PFSK-1 (cell line): ENCODE results near the gene ETNK1.

Experiments
- FOXP2 ChIP-seq: optimal IDR thresholded peaks from 2 replicates; pipeline ENCODE3; 2011; ENCODE audit warnings: borderline replicate concordance, control low read depth, inconsistent platforms; ENCODE audit not compliant: insufficient read depth; ENCODE audit errors: extremely low read length, extremely low read depth
- POLR2AphosphoS5 ChIP-seq: IDR thresholded peaks from 2 replicates; pipeline ENCODE4 v1.6.1; 2012; ENCODE audit warnings: low read depth, mild to moderate bottlenecking, control low read depth, low read length, moderate library complexity
- SIN3A ChIP-seq: IDR thresholded peaks from 2 replicates; pipeline ENCODE4 v1.6.1; 2012; ENCODE audit warnings: mild to moderate bottlenecking, low read length, moderate library complexity, borderline replicate concordance; ENCODE audit not compliant: insufficient read depth
- TAF1 ChIP-seq: IDR thresholded peaks from 2 replicates; pipeline ENCODE4 v1.6.1; 2012; ENCODE audit warnings: low read length, control low read depth, borderline replicate concordance; ENCODE audit not compliant: insufficient read depth
- TF ChIP-seq, protein P1 (sequence below), 2 experiments: IDR thresholded peaks; 2 replicates each; pipeline versions ENCODE4 v1.6.1 to v1.8.0; 2011 to 2012; ENCODE audit warnings: low read depth in 2 of 2, low read length in 2 of 2, control low read depth in 1 of 2, inconsistent platforms in 1 of 2, mild to moderate bottlenecking in 1 of 2, moderate library complexity in 1 of 2; ENCODE audit not compliant: insufficient read depth in 1 of 2

The ETNK1 gene

GRCh38 chr12:22641353-22642053 is 16.5 kb downstream of the ETNK1 start:
- TF ChIP-seq SIN3A (no peak), TAF1 (no peak), POLR2AphosphoS5 (no peak), FOXP2 (no peak)
- TF ChIP-seq, protein P1, sequence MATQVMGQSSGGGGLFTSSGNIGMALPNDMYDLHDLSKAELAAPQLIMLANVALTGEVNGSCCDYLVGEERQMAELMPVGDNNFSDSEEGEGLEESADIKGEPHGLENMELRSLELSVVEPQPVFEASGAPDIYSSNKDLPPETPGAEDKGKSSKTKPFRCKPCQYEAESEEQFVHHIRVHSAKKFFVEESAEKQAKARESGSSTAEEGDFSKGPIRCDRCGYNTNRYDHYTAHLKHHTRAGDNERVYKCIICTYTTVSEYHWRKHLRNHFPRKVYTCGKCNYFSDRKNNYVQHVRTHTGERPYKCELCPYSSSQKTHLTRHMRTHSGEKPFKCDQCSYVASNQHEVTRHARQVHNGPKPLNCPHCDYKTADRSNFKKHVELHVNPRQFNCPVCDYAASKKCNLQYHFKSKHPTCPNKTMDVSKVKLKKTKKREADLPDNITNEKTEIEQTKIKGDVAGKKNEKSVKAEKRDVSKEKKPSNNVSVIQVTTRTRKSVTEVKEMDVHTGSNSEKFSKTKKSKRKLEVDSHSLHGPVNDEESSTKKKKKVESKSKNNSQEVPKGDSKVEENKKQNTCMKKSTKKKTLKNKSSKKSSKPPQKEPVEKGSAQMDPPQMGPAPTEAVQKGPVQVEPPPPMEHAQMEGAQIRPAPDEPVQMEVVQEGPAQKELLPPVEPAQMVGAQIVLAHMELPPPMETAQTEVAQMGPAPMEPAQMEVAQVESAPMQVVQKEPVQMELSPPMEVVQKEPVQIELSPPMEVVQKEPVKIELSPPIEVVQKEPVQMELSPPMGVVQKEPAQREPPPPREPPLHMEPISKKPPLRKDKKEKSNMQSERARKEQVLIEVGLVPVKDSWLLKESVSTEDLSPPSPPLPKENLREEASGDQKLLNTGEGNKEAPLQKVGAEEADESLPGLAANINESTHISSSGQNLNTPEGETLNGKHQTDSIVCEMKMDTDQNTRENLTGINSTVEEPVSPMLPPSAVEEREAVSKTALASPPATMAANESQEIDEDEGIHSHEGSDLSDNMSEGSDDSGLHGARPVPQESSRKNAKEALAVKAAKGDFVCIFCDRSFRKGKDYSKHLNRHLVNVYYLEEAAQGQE (IDR thresholded peaks at IDR 0.05; ENCODE audit: insufficient read depth in 1 of 2, low read depth in 2 of 2, low read length in 2 of 2), result no peak

DNA sequence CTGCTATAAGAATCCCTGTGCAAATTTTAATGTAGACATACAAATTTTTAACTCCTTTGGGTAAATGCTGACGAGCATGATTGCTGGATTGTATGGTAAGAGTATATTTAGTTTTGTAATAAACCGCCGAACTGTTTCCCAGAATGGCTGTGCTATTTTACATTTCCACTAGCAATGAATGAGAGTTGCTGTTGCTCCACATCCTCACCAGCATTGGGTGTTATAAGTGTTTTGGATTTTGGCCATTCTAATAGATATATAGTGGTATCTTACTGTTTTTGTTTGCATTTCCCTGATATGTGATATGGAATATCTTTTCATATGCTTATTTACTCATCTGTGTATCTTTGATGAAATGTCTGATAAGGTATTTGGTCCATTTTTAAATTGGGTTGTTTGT is 23.7 kb downstream of the ETNK1 start:
- TF ChIP-seq TAF1, result no peak
- TF ChIP-seq POLR2AphosphoS5, result no peak
- no peak for TF ChIP-seq SIN3A

DNA sequence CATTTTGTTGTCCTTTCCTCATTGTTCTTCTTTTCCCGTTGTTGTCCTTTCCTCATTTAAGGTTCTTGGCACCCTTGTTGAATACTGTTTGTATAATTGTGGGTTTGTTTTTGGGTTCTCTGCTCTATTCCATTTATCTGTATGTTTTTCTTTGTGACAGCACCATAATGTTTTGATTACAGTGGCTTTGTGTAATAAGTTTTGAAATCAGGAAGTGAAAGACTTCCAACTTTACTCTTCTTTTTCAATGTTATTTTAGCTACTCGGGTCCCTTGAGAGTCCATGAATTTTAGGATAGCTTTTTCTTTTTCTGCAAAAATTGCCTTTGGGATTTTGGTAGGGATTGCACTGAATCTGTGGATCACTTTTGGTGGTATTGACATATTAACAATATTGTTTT is 28.1 kb downstream of the ETNK1 start:
- no peak for TF ChIP-seq FOXP2
- TF ChIP-seq POLR2AphosphoS5, result no peak
- no peak for TF ChIP-seq TAF1
- TF ChIP-seq, protein P1 (IDR thresholded peaks at IDR 0.05; ENCODE audit: insufficient read depth in 1 of 2, low read depth in 2 of 2, low read length in 2 of 2), result no peak
- no peak for TF ChIP-seq SIN3A

GRCh38 chr12:22653791-22654190 is 28.8 kb downstream of the ETNK1 start:
- TF ChIP-seq, protein P1 (IDR thresholded peaks at IDR 0.05; ENCODE audit: insufficient read depth in 1 of 2, low read depth in 2 of 2, low read length in 2 of 2), result no peak
- TF ChIP-seq FOXP2 (no peak), SIN3A (no peak)

DNA sequence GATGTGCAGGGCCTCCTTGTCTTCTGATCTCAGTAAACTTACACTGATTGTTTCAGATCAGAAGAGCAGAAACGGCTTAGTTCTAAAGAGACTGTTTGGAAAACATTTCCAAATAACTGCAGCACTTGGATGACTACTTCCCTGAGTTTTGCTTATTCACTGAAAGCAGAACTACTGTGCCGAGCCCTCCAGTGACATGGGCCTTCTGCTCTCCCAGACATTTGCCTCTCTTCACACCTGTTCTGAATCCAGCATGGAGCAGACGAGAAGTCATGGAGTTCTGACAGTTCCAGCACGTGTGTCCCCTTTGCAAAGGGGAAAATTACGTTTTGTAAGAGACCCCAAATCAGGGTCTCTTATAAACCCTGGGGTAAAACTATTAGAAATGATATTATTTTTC is 31.4 kb downstream of the ETNK1 start:
- TF ChIP-seq SIN3A (no peak), FOXP2 (no peak), TAF1 (no peak), POLR2AphosphoS5 (no peak)
- TF ChIP-seq, protein P1 (IDR thresholded peaks at IDR 0.05; ENCODE audit: insufficient read depth in 1 of 2, low read depth in 2 of 2, low read length in 2 of 2), result no peak
